ENCODE results near the gene SPARC.

Gene SPARC

DNA sequence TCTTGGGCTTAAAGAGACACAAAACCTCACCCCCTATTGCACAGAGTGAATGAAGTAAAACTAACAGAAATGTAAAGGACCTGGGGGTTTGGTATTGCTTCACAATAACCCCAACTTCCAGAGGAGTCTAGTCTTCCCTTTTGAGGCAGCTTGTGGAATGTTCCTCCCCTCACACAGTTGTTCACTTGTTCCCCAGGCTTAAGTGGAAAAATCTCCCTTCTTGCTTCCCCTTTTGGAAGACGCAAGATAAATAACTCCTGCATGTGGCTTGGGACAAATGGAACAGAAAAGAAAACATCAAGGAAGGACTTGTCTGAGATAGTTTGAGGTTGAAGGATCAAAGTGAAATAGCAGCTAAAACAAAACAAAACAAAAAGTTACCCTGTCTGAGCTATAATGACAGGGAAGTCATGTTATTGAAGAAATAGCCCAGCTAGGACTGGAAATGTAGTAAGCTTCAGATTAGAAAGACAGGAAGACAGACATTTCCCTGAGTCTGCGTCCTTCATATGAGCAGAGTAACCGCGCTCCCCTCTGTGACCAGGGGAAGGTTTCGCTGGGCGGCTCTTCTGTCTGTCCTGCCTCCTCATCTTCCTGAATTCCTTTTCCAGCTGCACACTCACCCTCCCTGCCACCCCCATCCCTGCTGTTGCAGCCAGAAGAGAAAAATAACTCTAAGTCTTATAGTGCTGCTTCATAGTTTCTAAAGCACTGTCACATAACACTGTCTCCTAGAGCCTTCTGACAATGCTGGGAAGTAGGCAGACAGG is 8.8 kb downstream of the SPARC start:
- no peak for DNase-seq

GRCh38 chr5:151676719-151677118 is 10.0 kb downstream of the SPARC start:
- DNase-seq, result no peak

DNA sequence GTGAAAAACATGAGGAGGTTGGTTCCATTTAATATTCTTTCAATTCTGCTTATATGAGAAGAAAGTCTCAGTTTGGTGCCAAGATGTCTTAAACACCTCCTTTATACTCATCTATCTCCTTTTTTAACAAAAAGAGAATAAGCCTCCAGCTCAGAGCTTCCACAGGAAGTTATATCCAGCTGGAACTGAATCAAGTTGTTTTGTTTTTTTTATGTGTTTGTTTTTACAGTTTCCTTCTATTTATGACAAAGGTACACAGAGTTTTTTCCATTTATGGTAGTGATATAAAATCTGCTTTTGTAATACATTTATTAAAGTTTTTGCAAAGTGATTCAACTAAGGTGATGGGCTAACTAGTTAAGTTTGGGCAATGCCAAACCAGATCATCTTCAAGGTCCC is 10.4 kb downstream of the SPARC start:
- no peak for DNase-seq

DNA sequence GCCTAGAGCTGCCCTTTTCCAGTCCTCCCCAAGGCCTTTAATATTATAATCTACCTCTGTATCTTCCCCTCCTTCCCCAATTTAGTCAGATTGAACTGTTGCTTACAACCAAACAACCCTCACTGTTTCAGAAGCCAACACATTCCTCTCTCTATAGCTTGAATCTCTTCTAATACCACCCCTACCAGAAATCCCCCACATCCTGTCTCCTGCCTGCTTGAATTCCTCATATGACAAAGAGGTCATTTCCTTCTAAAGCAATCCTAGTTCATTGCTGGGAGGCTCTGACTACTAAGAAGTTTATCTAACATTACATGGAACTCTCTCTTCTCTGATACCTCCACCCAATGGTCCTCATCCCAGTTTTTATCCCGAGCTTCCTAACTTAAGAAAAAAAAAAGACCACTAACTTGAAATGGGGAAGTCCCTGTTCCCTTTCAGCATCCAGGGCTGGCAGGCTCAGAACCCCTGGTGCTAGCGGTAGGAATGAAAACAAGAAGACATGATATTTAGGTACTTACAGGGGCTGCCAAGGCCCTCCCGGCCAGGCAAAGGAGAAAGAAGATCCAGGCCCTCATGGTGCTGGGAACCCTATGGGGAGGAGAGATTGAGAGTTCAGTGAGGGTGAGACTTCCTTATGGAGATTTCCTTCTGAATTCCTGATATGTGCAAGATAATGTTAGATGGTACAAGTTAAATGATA is 11.0 kb downstream of the SPARC start:
- no peak for DNase-seq

GRCh38 chr5:151674626-151675610 is 11.8 kb downstream of the SPARC start:
- no peak for DNase-seq

DNA sequence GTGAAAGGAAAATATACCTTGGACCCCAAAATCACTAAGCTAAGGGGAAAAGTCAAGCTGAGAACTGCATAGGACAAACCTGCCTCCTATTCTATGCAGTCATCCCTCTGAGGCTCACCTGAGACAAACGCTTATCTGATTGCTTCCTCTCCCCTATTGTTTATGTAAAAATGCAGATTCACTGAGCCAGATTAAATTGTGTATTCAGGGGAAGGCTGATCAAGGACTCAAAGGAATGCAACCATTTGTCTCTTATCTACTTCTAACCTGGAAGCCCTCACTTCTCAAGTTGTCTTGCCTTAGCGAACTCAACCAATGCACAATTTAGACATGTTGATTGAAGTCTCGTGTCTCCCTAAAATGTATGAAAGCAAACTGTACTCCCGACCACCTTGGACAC is 13.3 kb downstream of the SPARC start:
- DNase-seq, result no peak

DNA sequence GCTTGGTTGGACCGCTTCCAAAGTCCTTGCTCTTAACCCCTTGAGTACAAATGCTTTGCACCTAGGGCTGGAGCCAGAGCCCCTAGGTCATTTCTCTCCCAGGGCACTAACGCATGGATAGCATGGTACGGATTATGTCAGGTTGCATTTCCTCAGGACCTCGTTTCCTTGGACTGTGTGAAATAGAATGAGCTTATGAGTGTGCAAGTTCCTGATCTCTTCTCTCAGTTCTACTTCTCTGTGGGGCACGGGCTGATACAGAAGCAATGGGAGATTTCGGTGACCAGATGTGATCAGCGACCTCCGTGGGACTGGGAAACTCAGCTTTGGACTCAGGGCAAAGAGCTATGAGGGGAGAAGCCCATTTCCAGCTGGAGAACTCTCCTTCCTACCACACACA is 14.2 kb downstream of the SPARC start:
- no peak for DNase-seq

GRCh38 chr5:151671950-151672349 is 14.8 kb downstream of the SPARC start:
- DNase-seq, result no peak

GRCh38 chr5:151670953-151671636 is 15.6 kb downstream of the SPARC start:
- DNase-seq, result no peak

GRCh38 chr5:151670083-151670686 is 16.5 kb downstream of the SPARC start:
- no peak for DNase-seq

GRCh38 chr5:151667083-151667482 is 19.6 kb downstream of the SPARC start:
- no peak for DNase-seq

GRCh38 chr5:151665613-151666012 is 21.1 kb downstream of the SPARC start:
- no peak for DNase-seq

DNA sequence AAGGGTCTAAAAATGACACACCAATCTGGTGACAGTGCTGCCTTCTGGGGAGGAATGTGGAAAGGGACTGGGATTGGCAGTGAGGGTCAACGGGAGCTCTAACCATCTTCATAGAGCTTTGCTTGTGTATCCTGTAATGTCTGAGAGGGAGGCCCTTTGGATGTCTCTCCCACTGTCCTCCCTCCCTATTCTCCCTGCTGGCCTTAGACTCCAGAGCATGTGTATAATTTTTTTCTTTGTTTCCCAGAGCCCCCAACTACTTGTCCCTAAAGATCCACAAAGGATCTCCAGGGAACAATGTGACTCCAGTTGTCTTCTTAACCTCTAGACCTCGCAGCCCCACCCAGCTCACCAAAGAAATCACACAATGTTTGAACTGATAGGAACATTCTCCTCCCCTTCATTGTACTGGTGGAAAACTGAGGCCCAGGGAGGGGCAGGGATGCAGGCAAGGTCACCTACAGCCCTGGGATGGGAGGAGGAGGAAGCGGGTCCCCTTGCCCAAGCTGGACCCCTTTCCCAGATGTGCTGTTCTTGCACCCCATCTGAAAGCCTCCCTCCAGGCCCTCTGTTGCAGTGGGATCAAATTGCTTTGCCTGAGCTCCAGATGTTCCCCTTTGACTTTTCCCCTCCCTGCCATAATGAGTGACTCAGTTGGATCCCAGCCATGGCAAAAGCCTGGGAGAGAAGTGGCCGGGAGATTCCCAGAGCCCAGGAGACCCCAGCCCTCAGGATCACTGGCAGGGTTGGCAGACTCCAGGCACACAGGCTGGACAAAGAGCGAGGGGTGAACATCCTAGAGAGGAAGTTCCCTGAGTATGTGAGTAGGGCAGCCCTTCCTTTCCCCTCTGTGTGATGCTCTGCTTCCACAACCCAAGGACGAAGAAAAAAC is 21.8 kb downstream of the SPARC start:
- no peak for DNase-seq

- DNase-seq, result no peak
Observed at GRCh38 chr5:151663617-151664293, 23.0 kb downstream of the SPARC start.

DNA sequence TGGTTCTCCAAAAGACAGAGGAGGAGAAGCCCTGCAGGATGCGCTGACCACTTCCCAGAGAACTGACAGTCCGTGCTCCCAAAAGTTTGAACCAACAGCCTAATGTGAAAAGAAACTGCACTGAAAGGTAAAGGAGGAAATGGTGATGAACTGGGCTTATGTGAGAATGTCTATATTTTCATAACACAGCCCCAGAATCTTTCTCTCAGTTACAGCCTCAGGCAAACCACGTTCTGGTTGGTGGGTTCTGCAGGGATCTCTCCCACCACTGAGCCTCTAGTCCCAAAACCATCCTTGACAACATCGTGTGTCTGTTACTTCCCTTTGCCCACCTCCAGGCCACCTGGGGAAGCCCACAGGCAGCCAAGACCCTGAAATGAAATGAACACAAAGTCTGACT is 23.9 kb downstream of the SPARC start:
- no peak for DNase-seq

DNA sequence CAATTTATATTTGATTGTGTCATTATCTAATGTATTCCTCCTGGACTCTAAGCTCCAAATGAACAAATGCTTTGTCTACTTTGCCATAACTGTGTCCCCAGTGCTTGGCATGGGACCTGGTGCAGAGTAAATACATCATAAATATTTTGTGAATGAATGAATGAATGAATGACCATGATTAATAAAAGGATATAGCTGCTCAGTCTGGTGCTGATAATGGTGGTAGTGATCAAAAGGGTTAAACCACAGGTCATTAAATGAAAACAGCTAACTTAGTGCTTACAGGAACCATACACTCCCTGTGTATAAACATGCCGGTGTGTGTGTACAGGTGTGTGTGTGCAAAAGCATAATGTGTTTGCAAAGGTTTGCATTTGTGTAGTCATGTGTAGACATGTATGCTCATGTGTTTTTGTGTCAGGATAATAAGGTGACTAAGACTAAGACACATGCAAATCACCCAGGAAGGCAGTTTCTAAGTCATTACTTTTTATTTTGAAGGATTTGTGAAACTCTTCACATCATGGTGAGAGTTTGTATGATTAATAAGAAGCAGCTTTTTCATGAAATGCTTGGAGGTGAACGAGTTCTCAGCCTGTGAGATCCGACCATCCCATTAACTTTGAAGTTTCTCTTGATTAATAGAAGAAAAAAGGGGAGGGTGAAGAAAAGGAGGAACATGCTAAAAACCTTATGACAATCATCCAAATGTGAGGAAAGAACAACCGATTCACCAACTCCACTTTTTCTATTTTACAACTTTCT is 24.6 kb downstream of the SPARC start:
- DNase-seq, result no peak

- DNase-seq, result no peak
Observed at GRCh38 chr5:151660616-151661495, 25.9 kb downstream of the SPARC start.

- DNase-seq, result peak; percentile 27
Observed at GRCh38 chr5:151659001-151659754, 27.5 kb downstream of the SPARC start.
